Subcutaneous abdominal adipose tissue (tissue), 5 donors: ENCODE data around the gene ASTN2.
"Not testable (repeated sequence)": the region's sequence is repeated elsewhere in the genome, so short reads cannot be mapped to it uniquely, and the experiment has no call there.

ENCODE experiments used
- H3K27ac ChIP-seq: one replicate; pipeline ENCODE4 v1.7.0; 2013; ENCODE audit warnings: low read depth, mild to moderate bottlenecking, inconsistent platforms, low read length, moderate library complexity
- H3K27me3 ChIP-seq, 5 donors: one replicate each; pipeline ENCODE4 v1.7.0; 2013; ENCODE audit warnings: low read length in 5 of 5, inconsistent platforms in 1 of 5; ENCODE audit not compliant: control insufficient read depth in 5 of 5, insufficient read depth in 4 of 5
- H3K36me3 ChIP-seq, 5 donors: one replicate each; pipeline ENCODE4 v1.7.0; 2013; ENCODE audit warnings: low read length in 5 of 5; ENCODE audit not compliant: control insufficient read depth in 5 of 5, insufficient read depth in 5 of 5
- H3K4me1 ChIP-seq, 5 donors: one replicate each; pipeline ENCODE4 v1.7.0; 2013; ENCODE audit warnings: low read length in 5 of 5, mild to moderate bottlenecking in 3 of 5, moderate library complexity in 1 of 5; ENCODE audit not compliant: control insufficient read depth in 5 of 5, insufficient read depth in 5 of 5
- H3K4me3 ChIP-seq, 5 donors: one replicate each; pipeline ENCODE4 v1.7.0; 2013; ENCODE audit warnings: low read length in 5 of 5, low read depth in 1 of 5
- H3K9ac ChIP-seq, 5 donors: one replicate each; pipeline ENCODE4 v1.7.0; 2013; ENCODE audit warnings: low read length in 5 of 5, mild to moderate bottlenecking in 4 of 5, moderate library complexity in 3 of 5
- H3K9me3 ChIP-seq, 5 donors: one replicate each; pipeline ENCODE4 v1.7.0; 2013; ENCODE audit warnings: low read length in 5 of 5; ENCODE audit not compliant: control insufficient read depth in 5 of 5
- donor health status: healthy.
- donor health status: healthy.
- donor health status: healthy.
- donor health status: healthy.
- donor health status: healthy.

Gene ASTN2

GRCh38 chr9:116843863-116844620 is 570.8 kb downstream of the ASTN2 start:
- Histone ChIP-seq H3K4me3 (no peak overlapping the region), H3K9ac (no peak overlapping the region), H3K36me3 (no peaks in the 10 kb centered on the region), H3K9me3 (no peaks in the 10 kb centered on the region), H3K27me3 (no peaks in the 10 kb centered on the region), H3K4me1 (peaks cover 0 to 24% (median 10%) of the 10 kb centered on the region in 5 donors), H3K27ac (no peak overlapping the region)

GRCh38 chr9:116842658-116843057 is 572.2 kb downstream of the ASTN2 start:
- no peaks in the 10 kb centered on the region for H3K36me3 ChIP-seq
- H3K9me3 ChIP-seq: no peaks in the 10 kb centered on the region
- H3K4me3 ChIP-seq: no peak overlapping the region
- H3K27ac ChIP-seq: no peak overlapping the region
- no peak overlapping the region for H3K9ac ChIP-seq
- peaks cover 0 to 15% (median 4%) of the 10 kb centered on the region in 5 donors for H3K4me1 ChIP-seq
- H3K27me3 ChIP-seq: no peaks in the 10 kb centered on the region

GRCh38 chr9:116838468-116838867 is 576.4 kb downstream of the ASTN2 start:
- not testable (repeated sequence) for H3K4me1 ChIP-seq, H3K4me3 ChIP-seq, H3K27ac ChIP-seq, H3K9me3 ChIP-seq, H3K27me3 ChIP-seq, H3K9ac ChIP-seq, H3K36me3 ChIP-seq

GRCh38 chr9:116837018-116837989 is 577.6 kb downstream of the ASTN2 start:
- Histone ChIP-seq H3K9ac (no peak overlapping the region), H3K4me1 (peaks cover 0 to 3% (median 0%) of the 10 kb centered on the region in 5 donors), H3K36me3 (no peaks in the 10 kb centered on the region), H3K27ac (no peak overlapping the region), H3K9me3 (no peaks in the 10 kb centered on the region), H3K27me3 (no peaks in the 10 kb centered on the region), H3K4me3 (no peak overlapping the region)

- H3K27me3 ChIP-seq, H3K36me3 ChIP-seq, H3K9ac ChIP-seq, H3K9me3 ChIP-seq, H3K4me3 ChIP-seq, H3K27ac ChIP-seq, H3K4me1 ChIP-seq: not testable (repeated sequence)
These were observed 584.5 kb downstream of the ASTN2 start for GRCh38 chr9:116830321-116830720.

- Histone ChIP-seq H3K4me1 (no peaks in the 10 kb centered on the region), H3K4me3 (no peak overlapping the region), H3K36me3 (no peaks in the 10 kb centered on the region), H3K9me3 (no peaks in the 10 kb centered on the region), H3K27ac (no peak overlapping the region), H3K9ac (no peak overlapping the region), H3K27me3 (no peaks in the 10 kb centered on the region)
These were observed 593.1 kb downstream of the ASTN2 start for GRCh38 chr9:116821633-116822229.

- Histone ChIP-seq H3K36me3 (no peaks in the 10 kb centered on the region), H3K4me1 (no peaks in the 10 kb centered on the region), H3K27me3 (no peaks in the 10 kb centered on the region), H3K4me3 (no peak overlapping the region), H3K27ac (no peak overlapping the region), H3K9me3 (no peaks in the 10 kb centered on the region), H3K9ac (no peak overlapping the region)
These were observed 595.7 kb downstream of the ASTN2 start for GRCh38 chr9:116819116-116819515.

GRCh38 chr9:116817762-116818161 is 597.1 kb downstream of the ASTN2 start:
- H3K27ac ChIP-seq: no peak overlapping the region
- H3K9me3 ChIP-seq: no peaks in the 10 kb centered on the region
- H3K36me3 ChIP-seq: no peaks in the 10 kb centered on the region
- no peak overlapping the region for H3K4me3 ChIP-seq
- H3K9ac ChIP-seq: no peak overlapping the region
- H3K4me1 ChIP-seq: no peaks in the 10 kb centered on the region
- H3K27me3 ChIP-seq: no peaks in the 10 kb centered on the region

- peaks cover 0 to 3% (median 0%) of the 10 kb centered on the region in 5 donors for H3K27me3 ChIP-seq
- H3K9me3 ChIP-seq: no peaks in the 10 kb centered on the region
- H3K27ac ChIP-seq: no peak overlapping the region
These were observed 598.4 kb downstream of the ASTN2 start for GRCh38 chr9:116816484-116816883.

GRCh38 chr9:116815835-116816234 is 599.0 kb downstream of the ASTN2 start:
- no peak overlapping the region for H3K9ac ChIP-seq
- H3K4me3 ChIP-seq: no peak overlapping the region
- H3K27ac ChIP-seq: no peak overlapping the region
- peaks cover 0 to 3% (median 0%) of the 10 kb centered on the region in 5 donors for H3K27me3 ChIP-seq
- H3K36me3 ChIP-seq: no peaks in the 10 kb centered on the region
- no peaks in the 10 kb centered on the region for H3K4me1 ChIP-seq
- no peaks in the 10 kb centered on the region for H3K9me3 ChIP-seq

More at GRCh38 chr9:116816484-116816883, 598.4 kb downstream of the ASTN2 start:
- Histone ChIP-seq H3K4me3 (no peak overlapping the region), H3K4me1 (no peaks in the 10 kb centered on the region), H3K36me3 (no peaks in the 10 kb centered on the region), H3K9ac (no peak overlapping the region)
